Mesothelial cell of epicardium (in vitro differentiated cells): ENCODE results near the gene LBHD2. TPM values are rescaled to one million over a fixed set of nuclear protein-coding genes. Genes with fewer than 3 reads are reported as not detected.
A peak's percentile ranks its signal among the peaks of the same experiment; 100 is the strongest.

Source experiments
- DNase-seq, 2 experiments: peaks; one replicate each; pipeline ENCODE4 v3.0.0; 2021; ENCODE audit warnings: low spot score in 2 of 2; ENCODE audit not compliant: unreplicated experiment in 2 of 2
- H3K27ac Mint-ChIP-seq: 2 replicates; pipeline ENCODE4 v1.8.0; 2021; ENCODE audit warnings: mixed read lengths
- H3K27me3 Mint-ChIP-seq: 2 replicates; pipeline ENCODE4 v1.8.0; 2021; ENCODE audit warnings: low read depth, mixed read lengths
- H3K36me3 Mint-ChIP-seq: 2 replicates; pipeline ENCODE4 v1.8.0; 2021; ENCODE audit warnings: mixed read lengths
- H3K4me1 Mint-ChIP-seq: 2 replicates; pipeline ENCODE4 v1.8.0; 2021; ENCODE audit warnings: mixed read lengths
- H3K4me3 Mint-ChIP-seq: 2 replicates; pipeline ENCODE4 v1.8.0; 2021; ENCODE audit warnings: mild to moderate bottlenecking, moderate library complexity, mixed read lengths
- H3K9me3 Mint-ChIP-seq: 2 replicates; pipeline ENCODE4 v1.8.0; 2021; ENCODE audit warnings: mixed read lengths
- CTCF ChIP-seq: fragments of 200-600 bp; sonication (generic); IDR thresholded peaks from one replicate; pipeline ENCODE4 v1.5.0; 2021; ENCODE audit warnings: antibody characterized with exemption; ENCODE audit not compliant: unreplicated experiment
- total RNA-seq: library from RNA; stranded (reverse); gene quantifications from 3 replicates; pipeline ENCODE4 v1.2.1, GENCODE V29; 2021

The LBHD2 gene
- total RNA-seq, 1 donor from 2014 or later: not detected

GRCh38 chr14:103137689-103138300 is 53.8 kb downstream of the LBHD2 start:
- H3K27me3 Mint-ChIP-seq: no peaks in the 10 kb centered on the region
- peak overlapping the region; percentile 50 for H3K4me3 Mint-ChIP-seq
- H3K36me3 Mint-ChIP-seq: peaks cover 25% of the 10 kb centered on the region
- DNase-seq: no peak
- no peaks in the 10 kb centered on the region for H3K9me3 Mint-ChIP-seq
- TF ChIP-seq CTCF: no peak
- peaks cover 44% of the 10 kb centered on the region for H3K4me1 Mint-ChIP-seq
- peak overlapping the region; percentile 53 for H3K27ac Mint-ChIP-seq

- H3K36me3 Mint-ChIP-seq: peaks cover 23% of the 10 kb centered on the region
- DNase-seq: no peak
- peak overlapping the region; percentile 79 for H3K27ac Mint-ChIP-seq
- no peaks in the 10 kb centered on the region for H3K27me3 Mint-ChIP-seq
- no peaks in the 10 kb centered on the region for H3K9me3 Mint-ChIP-seq
- no peak for TF ChIP-seq CTCF
- H3K4me3 Mint-ChIP-seq: peak overlapping the region; percentile 66
- peaks cover 43% of the 10 kb centered on the region for H3K4me1 Mint-ChIP-seq
Measured at GRCh38 chr14:103138301-103139131, 54.5 kb downstream of the LBHD2 start.

GRCh38 chr14:103139132-103140025 is 55.4 kb downstream of the LBHD2 start:
- H3K4me1 Mint-ChIP-seq: peaks cover 46% of the 10 kb centered on the region
- TF ChIP-seq CTCF: no peak
- peak overlapping the region; percentile 80 for H3K27ac Mint-ChIP-seq
- H3K4me3 Mint-ChIP-seq: peak overlapping the region; percentile 66
- no peaks in the 10 kb centered on the region for H3K27me3 Mint-ChIP-seq
- H3K36me3 Mint-ChIP-seq: peaks cover 18% of the 10 kb centered on the region
- H3K9me3 Mint-ChIP-seq: no peaks in the 10 kb centered on the region
- no peak for DNase-seq

Other genes starting within 250 kb of the LBHD2 start
- 2.5 to 3.5 TPM (median 2.7 TPM) in 3 replicates for gene AMN, start 161.5 kb upstream of the LBHD2 start, total RNA-seq
- 92.9 to 103 TPM (median 99.4 TPM) in 3 replicates for gene CDC42BPB, start 26.7 kb upstream of the LBHD2 start, total RNA-seq
- 0.18 TPM in 1 of 3 replicates, not detected in the others for gene EXOC3L4, start 10.5 kb downstream of the LBHD2 start, total RNA-seq
- 101 to 119 TPM (median 108 TPM) in 3 replicates for gene TNFAIP2, start 39.3 kb downstream of the LBHD2 start, total RNA-seq